ENCODE results near the gene PTPRK.

PTPRK gene

GRCh38 chr6:128095362-128095761 lies 425.0 kb downstream of the PTPRK start:
- Histone ChIP-seq H3K27ac (no peak overlapping the region), H3K9me3 (no peaks in the 10 kb centered on the region), H3K4me3 (no peak overlapping the region), H3K27me3 (no peaks in the 10 kb centered on the region), H3K4me1 (peaks cover 0 to 5% (median 0%) of the 10 kb centered on the region in 4 donors), H3K36me3 (no peaks in the 10 kb centered on the region)
- no peak for DNase-seq
- intact Hi-C loops (cut with DNase I; ENCODE audit: low total_unique reads) = no loop called here
- TF ChIP-seq, protein P1, sequence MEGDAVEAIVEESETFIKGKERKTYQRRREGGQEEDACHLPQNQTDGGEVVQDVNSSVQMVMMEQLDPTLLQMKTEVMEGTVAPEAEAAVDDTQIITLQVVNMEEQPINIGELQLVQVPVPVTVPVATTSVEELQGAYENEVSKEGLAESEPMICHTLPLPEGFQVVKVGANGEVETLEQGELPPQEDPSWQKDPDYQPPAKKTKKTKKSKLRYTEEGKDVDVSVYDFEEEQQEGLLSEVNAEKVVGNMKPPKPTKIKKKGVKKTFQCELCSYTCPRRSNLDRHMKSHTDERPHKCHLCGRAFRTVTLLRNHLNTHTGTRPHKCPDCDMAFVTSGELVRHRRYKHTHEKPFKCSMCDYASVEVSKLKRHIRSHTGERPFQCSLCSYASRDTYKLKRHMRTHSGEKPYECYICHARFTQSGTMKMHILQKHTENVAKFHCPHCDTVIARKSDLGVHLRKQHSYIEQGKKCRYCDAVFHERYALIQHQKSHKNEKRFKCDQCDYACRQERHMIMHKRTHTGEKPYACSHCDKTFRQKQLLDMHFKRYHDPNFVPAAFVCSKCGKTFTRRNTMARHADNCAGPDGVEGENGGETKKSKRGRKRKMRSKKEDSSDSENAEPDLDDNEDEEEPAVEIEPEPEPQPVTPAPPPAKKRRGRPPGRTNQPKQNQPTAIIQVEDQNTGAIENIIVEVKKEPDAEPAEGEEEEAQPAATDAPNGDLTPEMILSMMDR (IDR thresholded peaks at IDR 0.05) = no peak

DNA sequence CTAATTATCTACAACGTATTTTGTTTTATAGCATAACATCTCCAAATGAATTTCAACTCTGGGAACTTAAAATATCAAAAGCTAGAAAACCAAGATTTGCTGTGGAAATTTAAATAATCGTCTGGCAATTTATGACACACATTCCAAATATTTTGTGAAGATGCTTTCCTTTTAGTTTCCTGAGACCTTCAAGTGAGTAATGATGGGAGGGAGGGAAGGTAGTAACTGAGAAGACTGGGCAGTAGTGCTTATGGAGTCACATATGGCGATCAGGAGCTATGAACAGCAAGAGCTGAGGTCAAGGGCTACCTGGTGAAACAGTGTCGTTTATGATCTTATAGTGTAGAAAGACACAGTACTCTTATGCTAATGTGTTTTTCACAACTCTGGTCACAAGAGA lies 441.4 kb downstream of the PTPRK start:
- TF ChIP-seq, protein P1 (IDR thresholded peaks at IDR 0.05) = no peak
- H3K27me3 ChIP-seq = no peaks in the 10 kb centered on the region
- H3K9me3 ChIP-seq = no peaks in the 10 kb centered on the region
- no peak overlapping the region for H3K27ac ChIP-seq
- peaks cover 0 to 27% (median 5%) of the 10 kb centered on the region in 3 donors for H3K36me3 ChIP-seq
- DNase-seq = no peak
- intact Hi-C loops (cut with DNase I; ENCODE audit: low total_unique reads) = no loop called here
- H3K4me1 ChIP-seq = no peaks in the 10 kb centered on the region
- no peak overlapping the region for H3K4me3 ChIP-seq

DNA sequence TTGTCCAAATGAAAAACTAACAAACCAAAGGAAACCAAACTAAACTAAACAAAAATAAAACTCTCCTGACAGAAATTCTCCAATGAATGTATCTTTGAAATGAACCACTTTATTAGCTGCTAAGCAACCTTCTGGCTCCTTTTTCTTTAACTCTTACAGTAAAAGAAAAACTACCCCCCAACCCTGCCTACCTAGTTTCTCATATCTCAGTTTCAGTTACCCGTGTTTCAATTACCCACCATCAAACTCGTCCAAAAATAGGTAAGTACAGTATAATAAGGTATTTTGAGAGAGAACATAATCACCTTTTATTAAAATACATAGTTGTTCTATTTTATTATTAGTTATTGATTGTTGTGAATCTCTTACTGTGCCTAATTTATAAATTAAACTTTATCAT lies 442.1 kb downstream of the PTPRK start:
- Histone ChIP-seq H3K27me3 (no peaks in the 10 kb centered on the region), H3K4me1 (no peaks in the 10 kb centered on the region), H3K27ac (no peak overlapping the region), H3K9me3 (no peaks in the 10 kb centered on the region), H3K4me3 (no peak overlapping the region), H3K36me3 (peaks cover 0 to 27% (median 5%) of the 10 kb centered on the region in 3 donors)
- intact Hi-C loops (cut with DNase I; ENCODE audit: low total_unique reads) = no loop called here
- DNase-seq = no peak
- TF ChIP-seq, protein P1 (IDR thresholded peaks at IDR 0.05) = no peak

DNA sequence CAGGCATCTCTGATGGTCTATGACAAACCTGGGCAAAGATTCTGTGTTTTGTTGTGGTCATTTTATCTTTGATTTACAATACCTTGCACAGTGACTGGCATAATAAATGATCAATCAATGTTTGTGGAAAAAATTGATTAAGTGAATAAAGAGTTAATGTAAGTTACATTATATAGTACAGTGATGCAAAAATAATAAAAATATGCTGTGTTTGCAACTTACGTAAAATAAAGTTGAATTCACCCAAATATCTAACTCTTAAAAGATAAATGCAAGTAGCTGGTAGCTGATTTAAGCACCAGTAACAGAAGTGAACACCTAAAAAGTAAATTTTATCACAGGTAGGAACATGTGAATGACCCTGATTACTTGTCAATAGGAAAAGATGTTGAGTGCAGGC lies 443.6 kb downstream of the PTPRK start:
- TF ChIP-seq, protein P1 (IDR thresholded peaks at IDR 0.05) = no peak
- intact Hi-C loops (cut with DNase I; ENCODE audit: low total_unique reads) = no loop called here
- H3K4me3 ChIP-seq = no peak overlapping the region
- H3K4me1 ChIP-seq = no peaks in the 10 kb centered on the region
- no peak overlapping the region for H3K27ac ChIP-seq
- DNase-seq = no peak
- no peaks in the 10 kb centered on the region for H3K27me3 ChIP-seq
- H3K36me3 ChIP-seq = peaks cover 0 to 20% (median 0%) of the 10 kb centered on the region in 3 donors
- no peaks in the 10 kb centered on the region for H3K9me3 ChIP-seq

GRCh38 chr6:128074567-128074966 lies 445.8 kb downstream of the PTPRK start:
- intact Hi-C loops (cut with DNase I; ENCODE audit: low total_unique reads) = no loop called here

More at GRCh38 chr6:128074567-128074966, 445.8 kb downstream of the PTPRK start:
- TF ChIP-seq, protein P1 (IDR thresholded peaks at IDR 0.05) = no peak
- Histone ChIP-seq H3K27me3 (no peaks in the 10 kb centered on the region), H3K9me3 (no peaks in the 10 kb centered on the region), H3K36me3 (peaks cover 0 to 12% (median 0%) of the 10 kb centered on the region in 3 donors), H3K27ac (no peak overlapping the region), H3K4me3 (no peak overlapping the region), H3K4me1 (no peaks in the 10 kb centered on the region)
- no peak for DNase-seq

Data from tibial artery (tissue), 4 donors.